SK-N-SH (cell line): ENCODE results near the gene APBB2. TPM values are rescaled to one million over a fixed set of nuclear protein-coding genes. Genes with fewer than 3 reads are reported as not detected.

ENCODE experiments used
- CTCF ChIA-PET: fragments of 300-600, 350-600 bp; formaldehyde crosslinking; extraction: SDS; loops from one replicate; lab custom pipeline; 2021; lab: Yijun Ruan, JAX
- POLR2A ChIA-PET: fragments of 350-600 bp; sonication (Branson Sonifier 250); formaldehyde crosslinking; extraction: SDS; loops from one replicate; lab custom pipeline; 2020; ENCODE audit warnings: antibody characterized with exemption, inconsistent platforms; lab: Yijun Ruan, JAX
- DNase-seq: peaks from one replicate; pipeline ENCODE4 v3.0.0; 2012
- H2AFZ ChIP-seq: fragments of 200-600 bp; sonication (generic); 2 replicates; pipeline ENCODE4 v1.8.1; 2016; ENCODE audit warnings: antibody characterized with exemption, mild to moderate bottlenecking, low read depth
- H3F3A ChIP-seq: fragments of 200-600 bp; sonication (generic); replicated peaks from 2 replicates; pipeline ENCODE3; 2016; ENCODE audit warnings: antibody characterized with exemption, mild to moderate bottlenecking; ENCODE audit not compliant: insufficient read depth
- H3K27ac ChIP-seq, 2 experiments: fragments of 200-500 bp in 1 of 2; fragments of 200-600 bp in 1 of 2; sonication (Bioruptor generic) in 1 of 2; sonication (generic), shearing (Covaris generic) in 1 of 2; 2 replicates each; pipeline versions ENCODE4 v1.5.1 to v1.6.1; 2014 to 2016; ENCODE audit warnings: low read depth in 2 of 2, inconsistent platforms in 1 of 2, low read length in 1 of 2, mild to moderate bottlenecking in 1 of 2, mixed read lengths in 1 of 2
- H3K27me3 ChIP-seq: fragments of 200-600 bp; sonication (generic), shearing (Covaris generic); 2 replicates; pipeline ENCODE4 v1.6.1; 2016; ENCODE audit warnings: mixed run types; ENCODE audit not compliant: insufficient read depth
- H3K36me3 ChIP-seq, 2 experiments: fragments of 200-500 bp in 1 of 2; fragments of 200-600 bp in 1 of 2; sonication (Bioruptor generic) in 1 of 2; sonication (generic) in 1 of 2; replicated peaks in 1 of 2; 2 replicates each; pipeline versions ENCODE3 to v1.5.1; 2014 to 2016; ENCODE audit warnings: low read length in 1 of 2, mild to moderate bottlenecking in 1 of 2; ENCODE audit not compliant: insufficient read depth in 2 of 2, control insufficient read depth in 1 of 2
- H3K4me1 ChIP-seq, 2 experiments: fragments of 200-500 bp in 1 of 2; fragments of 200-600 bp in 1 of 2; sonication (Bioruptor generic) in 1 of 2; sonication (generic), shearing (Covaris generic) in 1 of 2; 2 replicates each; pipeline versions ENCODE4 v1.5.1 to v1.6.1; 2014 to 2016; ENCODE audit warnings: low read depth in 1 of 2, low read length in 1 of 2, mixed run types in 1 of 2; ENCODE audit not compliant: insufficient read depth in 2 of 2, control insufficient read depth in 1 of 2
- H3K4me2 ChIP-seq: fragments of 200-600 bp; sonication (generic), shearing (Covaris generic); 2 replicates; pipeline ENCODE4 v1.6.1; 2017; ENCODE audit warnings: mixed run types
- H3K4me3 ChIP-seq, 2 experiments: fragments of 200-500 bp in 1 of 2; fragments of 200-600 bp in 1 of 2; sonication (Bioruptor generic) in 1 of 2; sonication (generic), shearing (Covaris generic) in 1 of 2; 2 replicates each; pipeline versions ENCODE4 v1.5.1 to v1.8.1; 2014 to 2016; ENCODE audit warnings: low read depth in 2 of 2, inconsistent platforms in 1 of 2, low read length in 1 of 2, mild to moderate bottlenecking in 1 of 2, mixed read lengths in 1 of 2, moderate library complexity in 1 of 2
- H3K79me2 ChIP-seq: fragments of 200-600 bp; sonication (generic); 2 replicates; pipeline ENCODE4 v1.8.1; 2017; ENCODE audit warnings: mild to moderate bottlenecking; ENCODE audit not compliant: insufficient read depth
- H3K9ac ChIP-seq: fragments of 200-600 bp; sonication (generic); 2 replicates; pipeline ENCODE4 v1.6.1; 2017; ENCODE audit warnings: mixed run types
- H3K9me2 ChIP-seq: fragments of 200-600 bp; sonication (generic); 2 replicates; pipeline ENCODE4 v1.6.1; 2017; ENCODE audit warnings: mixed run types
- H3K9me3 ChIP-seq: fragments of 200-600 bp; sonication (generic); 2 replicates; pipeline ENCODE4 v1.6.1; 2017; ENCODE audit warnings: mixed run types, mild to moderate bottlenecking, moderate library complexity
- H4K20me1 ChIP-seq: fragments of 200-600 bp; sonication (generic); 2 replicates; pipeline ENCODE4 v1.6.1; 2017; ENCODE audit warnings: mild to moderate bottlenecking, mixed run types; ENCODE audit not compliant: insufficient read depth
- CHD2 ChIP-seq: fragments of 150-350 bp; IDR thresholded peaks from 2 replicates; pipeline ENCODE4 v1.6.1; 2018; ENCODE audit warnings: low read length; ENCODE audit not compliant: partially characterized antibody
- ELF1 ChIP-seq: IDR thresholded peaks from 2 replicates; pipeline ENCODE4 v1.4.0; 2012
- EP300 ChIP-seq, 2 experiments: IDR thresholded peaks; 2 replicates each; pipeline versions ENCODE4 v1.4.0 to v1.6.1; 2012; ENCODE audit warnings: borderline replicate concordance in 1 of 2, low read depth in 1 of 2, low read length in 1 of 2
- EZH2phosphoT487 ChIP-seq: fragments of 200-600 bp; sonication (generic); IDR thresholded peaks from 2 replicates; pipeline ENCODE4 v1.6.1; 2017; ENCODE audit warnings: low read depth, mixed run types, mild to moderate bottlenecking, antibody characterized with exemption, moderate library complexity, borderline replicate concordance
- FOSL2 ChIP-seq: IDR thresholded peaks from 2 replicates; pipeline ENCODE4 v1.4.0; 2012; ENCODE audit warnings: low read depth, mild to moderate bottlenecking, moderate library complexity, borderline replicate concordance
- FOXJ3 ChIP-seq: sonication (generic); formaldehyde crosslinking; IDR thresholded peaks from 2 replicates; pipeline ENCODE4 v1.5.1; 2020; ENCODE audit warnings: mild to moderate bottlenecking, missing genetic modification reagents
- FOXM1 ChIP-seq: IDR thresholded peaks from 2 replicates; pipeline ENCODE4 v1.4.0; 2012; ENCODE audit warnings: low read depth, mild to moderate bottlenecking
- GATA2 ChIP-seq: sonication (generic); formaldehyde crosslinking; IDR thresholded peaks from 2 replicates; pipeline ENCODE4 v1.5.0; 2020; ENCODE audit warnings: mild to moderate bottlenecking, missing genetic modification reagents
- JUND ChIP-seq: IDR thresholded peaks from 2 replicates; pipeline ENCODE4 v1.4.0; 2012
- MEF2A ChIP-seq: IDR thresholded peaks from 2 replicates; pipeline ENCODE4 v1.4.0; 2012; ENCODE audit warnings: low read depth, borderline replicate concordance
- MXI1 ChIP-seq: IDR thresholded peaks from 2 replicates; pipeline ENCODE4 v1.6.1; 2012; ENCODE audit warnings: mild to moderate bottlenecking, low read depth, low read length, improper control_type of control experiment
- NFIC ChIP-seq: IDR thresholded peaks from 2 replicates; pipeline ENCODE4 v1.4.0; 2012; ENCODE audit warnings: borderline replicate concordance
- NRF1 ChIP-seq: IDR thresholded peaks from 2 replicates; pipeline ENCODE4 v1.6.1; 2012; ENCODE audit warnings: low read depth, mild to moderate bottlenecking, low read length
- POLR2AphosphoS5 ChIP-seq: IDR thresholded peaks from 2 replicates; pipeline ENCODE4 v1.6.1; 2012; ENCODE audit warnings: low read depth, low read length
- RAD21 ChIP-seq: IDR thresholded peaks from 2 replicates; pipeline ENCODE4 v1.6.1; 2012; ENCODE audit warnings: mild to moderate bottlenecking, low read length
- RCOR1 ChIP-seq: fragments of 150-350 bp; IDR thresholded peaks from 2 replicates; pipeline ENCODE4 v1.6.1; 2017; ENCODE audit warnings: antibody characterized with exemption, low read length
- RFX5 ChIP-seq: IDR thresholded peaks from 2 replicates; pipeline ENCODE4 v1.6.1; 2012; ENCODE audit warnings: mild to moderate bottlenecking, improper control_type of control experiment, low read length
- SIN3A ChIP-seq: IDR thresholded peaks from 2 replicates; pipeline ENCODE4 v1.6.1; 2012; ENCODE audit warnings: low read depth, mild to moderate bottlenecking, low read length, moderate library complexity, borderline replicate concordance
- SMC3 ChIP-seq: IDR thresholded peaks from 2 replicates; pipeline ENCODE4 v1.6.1; 2012; ENCODE audit warnings: low read depth, low read length, improper control_type of control experiment
- TCF12 ChIP-seq: IDR thresholded peaks from 2 replicates; pipeline ENCODE4 v1.4.0; 2012
- TEAD4 ChIP-seq: IDR thresholded peaks from 2 replicates; pipeline ENCODE4 v1.4.0; 2012; ENCODE audit warnings: mild to moderate bottlenecking, borderline replicate concordance; ENCODE audit not compliant: insufficient read depth
- ZBTB33 ChIP-seq: IDR thresholded peaks from 2 replicates; pipeline ENCODE4 v1.4.0; 2012; ENCODE audit warnings: low read depth, borderline replicate concordance
- WGBS: methylation state at CpG from one replicate; pipeline ENCODE4 v1.1.6; 2017; ENCODE audit warnings: low lambda C conversion rate; 5-methylcytosine and 5-hydroxymethylcytosine counted together
- polyA plus RNA-seq, 3 experiments: library from polyadenylated mRNA; depleted of rRNA; stranded (reverse); fragments of >200 nt; gene quantifications; 2 replicates each; pipeline ENCODE4 v1.2.3, GENCODE V29; 2012
- TF ChIP-seq, protein P1 (sequence below): IDR thresholded peaks from 2 replicates; pipeline ENCODE4 v1.4.0; 2012; ENCODE audit warnings: low read depth
- TF ChIP-seq, protein P2 (sequence below): fragments of 150-350 bp; IDR thresholded peaks from 2 replicates; pipeline ENCODE4 v1.6.1; 2016; ENCODE audit warnings: mild to moderate bottlenecking, low read depth, low read length
- TF ChIP-seq, protein P3 (sequence below): IDR thresholded peaks from 2 replicates; pipeline ENCODE4; 2012
- TF ChIP-seq, protein P4 (sequence below): IDR thresholded peaks from 2 replicates; pipeline ENCODE4 v1.4.0; 2012; ENCODE audit warnings: low read depth, borderline replicate concordance
- TF ChIP-seq, protein P5 (sequence below): fragments of 200-600 bp; sonication (generic); IDR thresholded peaks from 2 replicates; pipeline ENCODE4 v1.6.1; 2017; ENCODE audit warnings: antibody characterized with exemption, mild to moderate bottlenecking, moderate library complexity

APBB2 gene
- polyA plus RNA-seq, 1 of the 3 experiments (the other 2 are of a cell fraction): 49.8 TPM

DNA sequence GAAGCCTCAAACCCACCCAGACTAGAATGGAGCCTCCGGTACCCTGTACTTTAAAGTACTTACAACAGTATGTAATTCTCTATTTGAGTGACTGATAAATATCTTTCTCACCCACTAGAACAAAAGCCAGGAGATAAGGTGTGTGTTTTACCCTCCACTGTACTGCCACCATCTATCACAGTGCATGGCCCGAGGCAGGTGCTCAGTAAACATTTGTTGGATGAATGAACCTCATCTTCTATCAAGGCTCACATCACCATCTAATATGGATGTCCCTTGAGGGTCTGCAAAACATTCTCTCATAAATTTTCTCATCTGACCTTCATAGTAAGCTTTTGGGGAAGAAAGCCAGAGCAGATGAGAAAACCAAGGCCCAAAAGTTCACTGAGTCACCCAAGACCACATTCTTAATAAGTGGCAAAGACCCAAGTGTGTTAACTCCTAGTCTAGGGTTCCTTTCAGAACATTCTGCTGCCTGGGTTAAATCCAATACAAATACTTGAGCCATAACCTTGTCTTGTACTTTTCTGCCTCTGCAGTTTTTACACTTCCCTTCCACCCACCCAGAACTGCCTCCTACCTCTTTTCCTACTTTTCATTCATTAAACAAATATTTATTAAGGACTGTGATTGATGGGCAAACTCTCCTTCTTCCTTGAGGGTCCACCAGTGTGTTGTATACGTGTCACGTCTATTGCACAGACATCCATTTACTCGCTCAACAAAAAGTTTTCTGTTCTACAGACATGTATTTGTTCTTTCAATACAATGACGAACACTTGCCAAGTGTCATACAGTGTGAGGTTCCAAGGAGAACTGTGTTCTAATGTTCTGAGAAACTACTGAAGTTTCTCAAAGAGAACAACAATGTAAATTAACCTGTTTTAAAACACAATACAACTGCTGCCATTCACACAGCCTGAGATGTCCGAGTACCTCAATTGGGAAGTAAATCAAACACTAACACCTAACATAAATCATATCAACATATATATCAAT lies 35.7 kb downstream of the APBB2 start:
- peak overlapping the region; percentile 87 to 90 for H3K27ac ChIP-seq
- TF ChIP-seq MEF2A (no peak), NRF1 (no peak), TEAD4 (peak; percentile 72), ZBTB33 (0 out of 2 replicates have a peak, but pooled peaks have one; percentile 37), CHD2 (no peak), FOXJ3 (CRISPR knock-in tag) (no peak), SMC3 (no peak), RFX5 (no peak), POLR2AphosphoS5 (peak; percentile 58; the same call in 1 of the 2 replicates), JUND (peak; percentile 85), TCF12 (peak; percentile 94), RAD21 (no peak), FOSL2 (peak; percentile 78), FOXM1 (no peak), MXI1 (no peak), RCOR1 (no peak), SIN3A (no peak), EP300 (IDR thresholded peaks at IDR 0.05; ENCODE audit: borderline replicate concordance in 1 of 2, low read depth in 1 of 2, low read length in 1 of 2) (peak in 1 of 2 experiments; percentile 84; a peak in 2 of 4 replicates), EZH2phosphoT487 (no peak), GATA2 (no peak), NFIC (peak; percentile 89), ELF1 (no peak)
- TF ChIP-seq, protein P1, sequence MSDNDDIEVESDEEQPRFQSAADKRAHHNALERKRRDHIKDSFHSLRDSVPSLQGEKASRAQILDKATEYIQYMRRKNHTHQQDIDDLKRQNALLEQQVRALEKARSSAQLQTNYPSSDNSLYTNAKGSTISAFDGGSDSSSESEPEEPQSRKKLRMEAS: no peak
- TF ChIP-seq, protein P2, sequence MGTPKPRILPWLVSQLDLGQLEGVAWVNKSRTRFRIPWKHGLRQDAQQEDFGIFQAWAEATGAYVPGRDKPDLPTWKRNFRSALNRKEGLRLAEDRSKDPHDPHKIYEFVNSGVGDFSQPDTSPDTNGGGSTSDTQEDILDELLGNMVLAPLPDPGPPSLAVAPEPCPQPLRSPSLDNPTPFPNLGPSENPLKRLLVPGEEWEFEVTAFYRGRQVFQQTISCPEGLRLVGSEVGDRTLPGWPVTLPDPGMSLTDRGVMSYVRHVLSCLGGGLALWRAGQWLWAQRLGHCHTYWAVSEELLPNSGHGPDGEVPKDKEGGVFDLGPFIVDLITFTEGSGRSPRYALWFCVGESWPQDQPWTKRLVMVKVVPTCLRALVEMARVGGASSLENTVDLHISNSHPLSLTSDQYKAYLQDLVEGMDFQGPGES: no peak
- TF ChIP-seq, protein P3, sequence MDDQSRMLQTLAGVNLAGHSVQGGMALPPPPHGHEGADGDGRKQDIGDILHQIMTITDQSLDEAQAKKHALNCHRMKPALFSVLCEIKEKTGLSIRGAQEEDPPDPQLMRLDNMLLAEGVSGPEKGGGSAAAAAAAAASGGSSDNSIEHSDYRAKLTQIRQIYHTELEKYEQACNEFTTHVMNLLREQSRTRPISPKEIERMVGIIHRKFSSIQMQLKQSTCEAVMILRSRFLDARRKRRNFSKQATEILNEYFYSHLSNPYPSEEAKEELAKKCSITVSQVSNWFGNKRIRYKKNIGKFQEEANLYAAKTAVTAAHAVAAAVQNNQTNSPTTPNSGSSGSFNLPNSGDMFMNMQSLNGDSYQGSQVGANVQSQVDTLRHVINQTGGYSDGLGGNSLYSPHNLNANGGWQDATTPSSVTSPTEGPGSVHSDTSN: peak; percentile 68
- TF ChIP-seq, protein P4, sequence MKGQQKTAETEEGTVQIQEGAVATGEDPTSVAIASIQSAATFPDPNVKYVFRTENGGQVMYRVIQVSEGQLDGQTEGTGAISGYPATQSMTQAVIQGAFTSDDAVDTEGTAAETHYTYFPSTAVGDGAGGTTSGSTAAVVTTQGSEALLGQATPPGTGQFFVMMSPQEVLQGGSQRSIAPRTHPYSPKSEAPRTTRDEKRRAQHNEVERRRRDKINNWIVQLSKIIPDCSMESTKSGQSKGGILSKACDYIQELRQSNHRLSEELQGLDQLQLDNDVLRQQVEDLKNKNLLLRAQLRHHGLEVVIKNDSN: no peak
- TF ChIP-seq, protein P5, sequence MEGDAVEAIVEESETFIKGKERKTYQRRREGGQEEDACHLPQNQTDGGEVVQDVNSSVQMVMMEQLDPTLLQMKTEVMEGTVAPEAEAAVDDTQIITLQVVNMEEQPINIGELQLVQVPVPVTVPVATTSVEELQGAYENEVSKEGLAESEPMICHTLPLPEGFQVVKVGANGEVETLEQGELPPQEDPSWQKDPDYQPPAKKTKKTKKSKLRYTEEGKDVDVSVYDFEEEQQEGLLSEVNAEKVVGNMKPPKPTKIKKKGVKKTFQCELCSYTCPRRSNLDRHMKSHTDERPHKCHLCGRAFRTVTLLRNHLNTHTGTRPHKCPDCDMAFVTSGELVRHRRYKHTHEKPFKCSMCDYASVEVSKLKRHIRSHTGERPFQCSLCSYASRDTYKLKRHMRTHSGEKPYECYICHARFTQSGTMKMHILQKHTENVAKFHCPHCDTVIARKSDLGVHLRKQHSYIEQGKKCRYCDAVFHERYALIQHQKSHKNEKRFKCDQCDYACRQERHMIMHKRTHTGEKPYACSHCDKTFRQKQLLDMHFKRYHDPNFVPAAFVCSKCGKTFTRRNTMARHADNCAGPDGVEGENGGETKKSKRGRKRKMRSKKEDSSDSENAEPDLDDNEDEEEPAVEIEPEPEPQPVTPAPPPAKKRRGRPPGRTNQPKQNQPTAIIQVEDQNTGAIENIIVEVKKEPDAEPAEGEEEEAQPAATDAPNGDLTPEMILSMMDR: no peak

More for the DNA sequence above, 35.7 kb downstream of the APBB2 start:
- H3K9ac ChIP-seq: peak overlapping the region; percentile 59; the same call in 1 of the 2 replicates
- H3F3A ChIP-seq: peaks cover 50% of the 10 kb centered on the region
- no peaks in the 10 kb centered on the region for H4K20me1 ChIP-seq
- no peaks in the 10 kb centered on the region for H3K27me3 ChIP-seq
- no peaks in the 10 kb centered on the region for H3K9me2 ChIP-seq
- WGBS: 72% methylated on average over 7 of the region's 7 CpGs
- DNase-seq: no peak
- peaks cover 19 to 21% of the 10 kb centered on the region in 2 experiments for H3K4me1 ChIP-seq
- POLR2A ChIA-PET: no interaction called here
- H3K9me3 ChIP-seq: no peaks in the 10 kb centered on the region
- H3K79me2 ChIP-seq: peaks cover 92% of the 10 kb centered on the region
- CTCF ChIA-PET: no interaction called here
- H2AFZ ChIP-seq: no peak overlapping the region
- H3K36me3 ChIP-seq: no peaks in the 10 kb centered on the region
- peak overlapping the region; percentile 45; the same call in 1 of the 2 replicates for H3K4me2 ChIP-seq
- no peak overlapping the region for H3K4me3 ChIP-seq
